HG03025 (cell line): ENCODE data around the gene AIFM3.
"Not testable (repeated sequence)": the region's sequence is repeated elsewhere in the genome, so short reads cannot be mapped to it uniquely, and the experiment has no call there.

ENCODE experiments used
- ATAC-seq: cut with Tn5 transposase; IDR thresholded peaks from one replicate; pipeline ENCODE4 v1.9.1; 2021; ENCODE audit warnings: mild to moderate bottlenecking, moderate library complexity; ENCODE audit not compliant: unreplicated experiment, low FRiP score

AIFM3 gene

GRCh38 chr22:21000207-21000986 is 33.3 kb downstream of the AIFM3 start:
- ATAC-seq, result no peak

- no peak for ATAC-seq
Observed at GRCh38 chr22:21000987-21001600, 34.0 kb downstream of the AIFM3 start.

GRCh38 chr22:21001601-21002325 is 34.7 kb downstream of the AIFM3 start, which contains the start of gene THAP7:
THAP7 (minus strand) TSS chr22:21002118; CDS start chr22:21001911, 207 bp downstream.
- peak; percentile 82 for ATAC-seq

GRCh38 chr22:21003782-21004181 is 36.7 kb downstream of the AIFM3 start:
- ATAC-seq, result no peak

- ATAC-seq, result not testable (repeated sequence)
Observed at GRCh38 chr22:21009208-21009607, 42.2 kb downstream of the AIFM3 start.

- ATAC-seq, result no peak
Observed at GRCh38 chr22:21009638-21010425, 42.8 kb downstream of the AIFM3 start.

GRCh38 chr22:21010426-21011113 is 43.5 kb downstream of the AIFM3 start:
- ATAC-seq, result no peak

GRCh38 chr22:21012446-21013407 is 45.7 kb downstream of the AIFM3 start:
- no peak for ATAC-seq

GRCh38 chr22:21013657-21014201 is 46.7 kb downstream of the AIFM3 start:
- ATAC-seq, result peak; percentile 10

- ATAC-seq, result peak; percentile 48
Observed at GRCh38 chr22:21014202-21014725, 47.2 kb downstream of the AIFM3 start.

GRCh38 chr22:21014726-21015465 is 47.8 kb downstream of the AIFM3 start, which contains the start of gene P2RX6:
P2RX6 (plus strand) TSS chr22:21015165; CDS start chr22:21015175, 10 bp downstream.
- no peak for ATAC-seq

GRCh38 chr22:21015466-21016006 is 48.5 kb downstream of the AIFM3 start:
- ATAC-seq, result no peak

GRCh38 chr22:21016644-21017420 is 49.8 kb downstream of the AIFM3 start:
- no peak for ATAC-seq

GRCh38 chr22:21018314-21018713 is 51.3 kb downstream of the AIFM3 start:
- no peak for ATAC-seq

GRCh38 chr22:21020802-21021429 is 53.9 kb downstream of the AIFM3 start:
- ATAC-seq, result no peak

GRCh38 chr22:21022507-21022906 is 55.5 kb downstream of the AIFM3 start:
- ATAC-seq, result no peak
